Mesenchymal stem cell (in vitro differentiated cells and primary cell): ENCODE measurements around the gene PLEKHB1.

ENCODE experiments used
- DNase-seq: peaks from one replicate; pipeline ENCODE4 v3.0.0-alpha.2; 2013
- H2AFZ ChIP-seq: one replicate; pipeline ENCODE4 v1.6.1; 2013; ENCODE audit warnings: low read depth, mild to moderate bottlenecking, control low read depth, inconsistent platforms, low read length, moderate library complexity
- H2AK5ac ChIP-seq: 2 replicates; pipeline ENCODE4 v1.6.1; 2013; ENCODE audit warnings: low read length, moderate library complexity, mild to moderate bottlenecking, inconsistent platforms; ENCODE audit not compliant: severe bottlenecking
- H2BK120ac ChIP-seq: one replicate; pipeline ENCODE4 v1.6.1; 2013; ENCODE audit warnings: low read depth, mild to moderate bottlenecking, inconsistent platforms, low read length, moderate library complexity
- H2BK12ac ChIP-seq, 2 experiments: one replicate each; pipeline ENCODE4 v1.6.1; 2013; ENCODE audit warnings: inconsistent platforms in 2 of 2, low read length in 2 of 2, mild to moderate bottlenecking in 2 of 2, moderate library complexity in 2 of 2, control low read depth in 1 of 2
- H2BK15ac ChIP-seq: one replicate; pipeline ENCODE4 v1.6.1; 2013; ENCODE audit warnings: mild to moderate bottlenecking, low read depth, inconsistent platforms; ENCODE audit not compliant: poor library complexity, severe bottlenecking
- H2BK5ac ChIP-seq: 2 replicates; pipeline ENCODE4 v1.6.1; 2013; ENCODE audit warnings: low read depth, mild to moderate bottlenecking, low read length, control low read depth, inconsistent platforms; ENCODE audit not compliant: poor library complexity, severe bottlenecking
- H3K14ac ChIP-seq, 2 experiments: one replicate each; pipeline ENCODE4 v1.6.1; 2013; ENCODE audit warnings: inconsistent platforms in 2 of 2, low read length in 2 of 2, control low read depth in 1 of 2, mild to moderate bottlenecking in 1 of 2, moderate library complexity in 1 of 2
- H3K18ac ChIP-seq, 2 experiments: one replicate each; pipeline ENCODE4 v1.6.1; 2013; ENCODE audit warnings: inconsistent platforms in 2 of 2, low read length in 2 of 2, control low read depth in 1 of 2, low read depth in 1 of 2, mild to moderate bottlenecking in 1 of 2
- H3K23ac ChIP-seq, 2 experiments: one replicate each; pipeline ENCODE4 v1.6.1; 2013; ENCODE audit warnings: inconsistent platforms in 2 of 2, low read length in 2 of 2, mild to moderate bottlenecking in 2 of 2, moderate library complexity in 2 of 2, control low read depth in 1 of 2
- H3K27ac ChIP-seq: 2 replicates; pipeline ENCODE4 v1.5.1; 2013; ENCODE audit warnings: mild to moderate bottlenecking, moderate library complexity, low read length, control low read depth, inconsistent platforms; ENCODE audit not compliant: poor library complexity, severe bottlenecking
- H3K27me3 ChIP-seq, 2 experiments: 2 replicates each; pipeline versions ENCODE4 v1.6.1 to v1.7.0; 2013; ENCODE audit warnings: low read length in 2 of 2, mild to moderate bottlenecking in 2 of 2, moderate library complexity in 2 of 2, control low read depth in 1 of 2, inconsistent platforms in 1 of 2; ENCODE audit not compliant: control insufficient read depth in 1 of 2, insufficient read depth in 1 of 2
- H3K36me3 ChIP-seq, 2 experiments: 2 replicates each; pipeline versions ENCODE4 v1.6.1 to v1.7.0; 2013; ENCODE audit warnings: low read length in 2 of 2, control low read depth in 1 of 2, inconsistent platforms in 1 of 2, low read depth in 1 of 2, mild to moderate bottlenecking in 1 of 2; ENCODE audit not compliant: insufficient read depth in 2 of 2, control insufficient read depth in 1 of 2
- H3K4ac ChIP-seq, 2 experiments: one replicate each; pipeline ENCODE4 v1.6.1; 2013; ENCODE audit warnings: inconsistent platforms in 2 of 2, low read length in 2 of 2, mild to moderate bottlenecking in 2 of 2, moderate library complexity in 2 of 2, control low read depth in 1 of 2, low read depth in 1 of 2
- H3K4me1 ChIP-seq: 2 replicates; pipeline ENCODE4 v1.6.1; 2013; ENCODE audit warnings: low read depth, low read length, control low read depth; ENCODE audit not compliant: control insufficient read depth, insufficient read depth
- H3K4me2 ChIP-seq: 2 replicates; pipeline ENCODE4 v1.6.1; 2013; ENCODE audit warnings: low read length, mild to moderate bottlenecking, inconsistent platforms; ENCODE audit not compliant: poor library complexity, severe bottlenecking
- H3K4me3 ChIP-seq, 2 experiments: 2 replicates each; pipeline versions ENCODE4 v1.5.1 to v1.7.0; 2013; ENCODE audit warnings: low read length in 2 of 2, mild to moderate bottlenecking in 2 of 2, control low read depth in 1 of 2, low read depth in 1 of 2; ENCODE audit not compliant: insufficient read depth in 1 of 2
- H3K79me1 ChIP-seq: replicated peaks from 2 replicates; pipeline ENCODE4 v1.6.1; 2013; ENCODE audit warnings: mild to moderate bottlenecking, control low read depth, low read length, inconsistent platforms; ENCODE audit not compliant: poor library complexity, severe bottlenecking
- H3K9ac ChIP-seq: 2 replicates; pipeline ENCODE4 v1.7.0; 2013; ENCODE audit warnings: mild to moderate bottlenecking, low read length, moderate library complexity
- H3K9me3 ChIP-seq: 2 replicates; pipeline ENCODE4 v1.7.0; 2013; ENCODE audit warnings: mild to moderate bottlenecking, low read length; ENCODE audit not compliant: control insufficient read depth
- H4K8ac ChIP-seq: one replicate; pipeline ENCODE4 v1.6.1; 2013; ENCODE audit warnings: inconsistent platforms, mild to moderate bottlenecking, low read length, moderate library complexity
- H4K91ac ChIP-seq: one replicate; pipeline ENCODE4 v1.6.1; 2013; ENCODE audit warnings: mild to moderate bottlenecking, low read length, inconsistent platforms
- WGBS: methylation state at CpG from one replicate; pipeline ENCODE4 v1.1.7; 2013; ENCODE audit warnings: mixed read lengths; 5-methylcytosine and 5-hydroxymethylcytosine counted together

Gene PLEKHB1

GRCh38 chr11:73653996-73654395 lies 7.6 kb downstream of the PLEKHB1 start:
- H3K36me3 ChIP-seq: no peaks in the 10 kb centered on the region
- 100% methylated on average over 5 of the region's 5 CpGs for WGBS
- peaks cover 4% of the 10 kb centered on the region for H3K4me1 ChIP-seq
- H3K9ac ChIP-seq: no peak overlapping the region
- no peak overlapping the region for H2BK120ac ChIP-seq
- H3K4me3 ChIP-seq: no peak overlapping the region
- H2BK15ac ChIP-seq: no peak overlapping the region
- H3K9me3 ChIP-seq: no peaks in the 10 kb centered on the region
- H2AK5ac ChIP-seq: no peak overlapping the region
- no peak for DNase-seq
- no peak overlapping the region for H4K91ac ChIP-seq
- H2BK12ac ChIP-seq: no peak overlapping the region
- no peak overlapping the region for H3K4ac ChIP-seq
- H4K8ac ChIP-seq: no peak overlapping the region
- no peak overlapping the region for H2AFZ ChIP-seq
- H3K23ac ChIP-seq: no peak overlapping the region
- no peak overlapping the region for H3K14ac ChIP-seq
- no peaks in the 10 kb centered on the region for H3K79me1 ChIP-seq
- no peak overlapping the region for H2BK5ac ChIP-seq
- no peak overlapping the region for H3K18ac ChIP-seq
- no peak overlapping the region for H3K27ac ChIP-seq
- peaks cover 19 to 34% of the 10 kb centered on the region in 2 experiments for H3K27me3 ChIP-seq
- H3K4me2 ChIP-seq: no peak overlapping the region

GRCh38 chr11:73654482-73655021 lies 8.2 kb downstream of the PLEKHB1 start:
- H3K27me3 ChIP-seq: peaks cover 13 to 32% of the 10 kb centered on the region in 2 experiments
- H2BK5ac ChIP-seq: no peak overlapping the region
- no peak overlapping the region for H3K23ac ChIP-seq
- WGBS: 87% methylated on average over 7 of the region's 7 CpGs
- H3K79me1 ChIP-seq: no peaks in the 10 kb centered on the region
- H3K27ac ChIP-seq: no peak overlapping the region
- H2AFZ ChIP-seq: no peak overlapping the region
- no peak overlapping the region for H3K14ac ChIP-seq
- H3K18ac ChIP-seq: no peak overlapping the region
- no peak overlapping the region for H2BK120ac ChIP-seq
- no peak overlapping the region for H4K91ac ChIP-seq
- H3K4ac ChIP-seq: no peak overlapping the region
- no peak overlapping the region for H3K4me3 ChIP-seq
- H4K8ac ChIP-seq: no peak overlapping the region
- no peak for DNase-seq
- H2BK12ac ChIP-seq: no peak overlapping the region
- H3K4me1 ChIP-seq: peaks cover 4% of the 10 kb centered on the region
- no peak overlapping the region for H2BK15ac ChIP-seq
- H3K9ac ChIP-seq: no peak overlapping the region
- H3K36me3 ChIP-seq: no peaks in the 10 kb centered on the region
- H3K9me3 ChIP-seq: no peaks in the 10 kb centered on the region
- no peak overlapping the region for H3K4me2 ChIP-seq
- no peak overlapping the region for H2AK5ac ChIP-seq

GRCh38 chr11:73655686-73656085 lies 9.3 kb downstream of the PLEKHB1 start:
- Histone ChIP-seq H3K36me3 (no peaks in the 10 kb centered on the region), H3K23ac (no peak overlapping the region), H2AFZ (no peak overlapping the region), H2BK12ac (no peak overlapping the region), H3K27me3 (peaks cover 4 to 22% of the 10 kb centered on the region in 2 experiments), H3K9ac (no peak overlapping the region), H3K14ac (no peak overlapping the region), H2BK5ac (no peak overlapping the region), H3K79me1 (no peaks in the 10 kb centered on the region), H2BK15ac (no peak overlapping the region), H4K8ac (no peak overlapping the region), H3K4me2 (no peak overlapping the region), H3K18ac (no peak overlapping the region), H3K4me1 (peaks cover 6% of the 10 kb centered on the region), H3K27ac (no peak overlapping the region), H4K91ac (no peak overlapping the region), H2BK120ac (no peak overlapping the region), H3K9me3 (no peaks in the 10 kb centered on the region), H3K4ac (no peak overlapping the region), H3K4me3 (no peak overlapping the region), H2AK5ac (no peak overlapping the region)
- 92% methylated on average over 8 of the region's 8 CpGs for WGBS
- no peak for DNase-seq

- H3K4me2 ChIP-seq: no peak overlapping the region
- no peak overlapping the region for H2AK5ac ChIP-seq
- H3K27ac ChIP-seq: no peak overlapping the region
- H3K36me3 ChIP-seq: no peaks in the 10 kb centered on the region
- no peak overlapping the region for H2BK120ac ChIP-seq
- no peak overlapping the region for H3K23ac ChIP-seq
- no peak for DNase-seq
- H2AFZ ChIP-seq: no peak overlapping the region
- H3K9me3 ChIP-seq: no peaks in the 10 kb centered on the region
- no peak overlapping the region for H2BK12ac ChIP-seq
- no peak overlapping the region for H3K4ac ChIP-seq
- H3K79me1 ChIP-seq: no peaks in the 10 kb centered on the region
- no peak overlapping the region for H3K18ac ChIP-seq
- H3K4me1 ChIP-seq: peaks cover 12% of the 10 kb centered on the region
- H4K8ac ChIP-seq: no peak overlapping the region
- 50% methylated on average over 2 of the region's 3 CpGs for WGBS
- H2BK5ac ChIP-seq: no peak overlapping the region
- H3K4me3 ChIP-seq: no peak overlapping the region
- no peak overlapping the region for H2BK15ac ChIP-seq
- peaks cover 4 to 11% of the 10 kb centered on the region in 2 experiments for H3K27me3 ChIP-seq
- no peak overlapping the region for H3K9ac ChIP-seq
- no peak overlapping the region for H4K91ac ChIP-seq
- no peak overlapping the region for H3K14ac ChIP-seq
Measured at GRCh38 chr11:73656985-73657384, 10.6 kb downstream of the PLEKHB1 start.
